WTC11 (cell line): ENCODE results near the gene ELMO1.

Experiments used
- CTCF ChIP-seq: fragments of 200-600 bp; IDR thresholded peaks from 2 replicates; pipeline ENCODE4 v1.8.0; 2022; ENCODE audit warnings: antibody characterized with exemption
- NFYB ChIP-seq: sonication (generic); formaldehyde crosslinking; conservative IDR thresholded peaks from 2 replicates; pipeline ENCODE4 v1.8.0; 2022; ENCODE audit warnings: low read depth, missing genetic modification reagents
- SP1 ChIP-seq: sonication (generic); formaldehyde crosslinking; conservative IDR thresholded peaks from 2 replicates; pipeline ENCODE4 v1.8.1; 2022; ENCODE audit warnings: missing genetic modification reagents
- TP53 ChIP-seq: sonication (generic); formaldehyde crosslinking; IDR thresholded peaks from 2 replicates; pipeline ENCODE4 v1.8.1; 2023; ENCODE audit warnings: mild to moderate bottlenecking, missing genetic modification reagents

DNA sequence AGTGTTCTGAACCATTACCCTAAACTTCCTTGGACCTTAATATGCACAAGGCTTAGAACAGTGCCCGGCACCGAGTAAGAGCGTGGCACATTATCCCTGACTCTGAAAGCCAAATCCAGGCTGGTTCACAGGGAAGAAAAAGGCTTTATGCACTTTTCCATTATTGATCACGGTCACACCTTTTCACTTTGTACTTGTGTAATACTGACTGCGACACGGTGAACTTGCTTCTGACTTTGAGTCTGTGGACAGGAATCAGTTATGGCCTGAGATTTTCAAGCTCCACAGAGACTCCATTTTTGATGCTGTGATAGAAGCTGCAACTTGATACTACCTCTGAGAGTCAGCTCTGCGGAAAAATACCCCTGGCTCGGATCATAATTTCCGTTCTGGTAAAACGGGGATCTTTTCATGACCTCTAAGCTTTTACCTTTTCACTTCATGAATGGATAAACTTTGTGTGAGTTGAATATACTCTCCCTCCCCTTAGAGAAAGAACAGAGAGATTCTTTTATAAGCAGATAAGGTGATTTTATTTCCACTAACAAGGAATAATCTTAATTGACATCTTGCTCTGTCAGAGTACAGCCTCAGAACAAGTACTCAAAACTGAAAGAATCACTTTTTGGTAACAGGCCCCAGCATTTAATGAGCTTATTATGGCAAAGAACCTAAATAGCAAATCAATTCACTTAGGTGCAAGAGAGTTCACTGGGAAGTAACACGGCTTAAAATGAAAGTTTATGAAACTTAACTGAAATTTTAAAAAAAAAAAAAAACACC, 88.8 kb downstream of the ELMO1 start:
- TF ChIP-seq TP53 (CRISPR knock-in tag) (no peak), CTCF (no peak), NFYB (CRISPR knock-in tag) (no peak), SP1 (CRISPR knock-in tag) (no peak)
